Neuronal stem cell (in vitro differentiated cells): ENCODE results near the gene INCENP.
A peak's percentile ranks its signal among the peaks of the same experiment; 100 is the strongest.

ENCODE experiments used
- DNase-seq: peaks from one replicate; pipeline ENCODE4 v3.0.0-alpha.2; 2013; ENCODE audit warnings: low spot score
- H2AFZ ChIP-seq: one replicate; pipeline ENCODE4 v1.6.1; 2013; ENCODE audit warnings: mild to moderate bottlenecking, low read length, inconsistent platforms
- H2AK5ac ChIP-seq: 2 replicates; pipeline ENCODE4 v1.6.1; 2013; ENCODE audit warnings: low read depth, mild to moderate bottlenecking, inconsistent platforms, low read length, moderate library complexity, mixed read lengths
- H2BK120ac ChIP-seq: 2 replicates; pipeline ENCODE4 v1.6.1; 2013; ENCODE audit warnings: low read depth, mild to moderate bottlenecking, inconsistent platforms, low read length, moderate library complexity, mixed read lengths
- H2BK12ac ChIP-seq: one replicate; pipeline ENCODE4 v1.6.1; 2013; ENCODE audit warnings: low read length, inconsistent platforms
- H2BK15ac ChIP-seq: 2 replicates; pipeline ENCODE4 v1.6.1; 2013; ENCODE audit warnings: mild to moderate bottlenecking, low read length, inconsistent platforms, mixed read lengths
- H2BK5ac ChIP-seq: one replicate; pipeline ENCODE4 v1.6.1; 2013; ENCODE audit warnings: inconsistent platforms, mild to moderate bottlenecking, low read length, moderate library complexity
- H3K14ac ChIP-seq: one replicate; pipeline ENCODE4 v1.6.1; 2013; ENCODE audit warnings: low read length, inconsistent platforms
- H3K18ac ChIP-seq: 2 replicates; pipeline ENCODE4 v1.6.1; 2013; ENCODE audit warnings: low read length, inconsistent platforms
- H3K23ac ChIP-seq: 2 replicates; pipeline ENCODE4 v1.6.1; 2013; ENCODE audit warnings: low read depth, mild to moderate bottlenecking, mixed read lengths, low read length, inconsistent platforms; ENCODE audit not compliant: poor library complexity
- H3K27ac ChIP-seq: replicated peaks from 3 replicates; pipeline ENCODE4 v1.5.1; 2013; ENCODE audit warnings: low read length, inconsistent platforms
- H3K27me3 ChIP-seq, 3 experiments: 2 replicates each; pipeline ENCODE4 v1.6.1; 2013; ENCODE audit warnings: low read length in 3 of 3, mild to moderate bottlenecking in 2 of 3, inconsistent platforms in 1 of 3, low read depth in 1 of 3, mixed read lengths in 1 of 3, moderate library complexity in 1 of 3; ENCODE audit not compliant: control insufficient read depth in 3 of 3, insufficient read depth in 3 of 3
- H3K36me3 ChIP-seq, 2 donors: replicated peaks in 1 of 2; 2 replicates each; pipeline ENCODE4 v1.6.1; 2013; ENCODE audit warnings: low read length in 2 of 2; ENCODE audit not compliant: control insufficient read depth in 2 of 2, insufficient read depth in 2 of 2
- H3K4ac ChIP-seq: 2 replicates; pipeline ENCODE4 v1.6.1; 2013; ENCODE audit warnings: inconsistent platforms, mild to moderate bottlenecking, low read length, moderate library complexity
- H3K4me1 ChIP-seq, 2 donors: 1 replicate in 1 of 2; 2 replicates in 1 of 2; pipeline ENCODE4 v1.6.1; 2013; ENCODE audit warnings: low read length in 2 of 2, low read depth in 1 of 2; ENCODE audit not compliant: control insufficient read depth in 2 of 2, insufficient read depth in 1 of 2
- H3K4me2 ChIP-seq: one replicate; pipeline ENCODE4 v1.6.1; 2013; ENCODE audit warnings: mild to moderate bottlenecking, low read length, inconsistent platforms; ENCODE audit not compliant: insufficient read depth, poor library complexity, severe bottlenecking
- H3K4me3 ChIP-seq, 2 donors: 2 replicates each; pipeline ENCODE4 v1.5.1; 2013; ENCODE audit warnings: low read length in 2 of 2, mild to moderate bottlenecking in 2 of 2, inconsistent platforms in 1 of 2, moderate library complexity in 1 of 2
- H3K79me1 ChIP-seq: one replicate; pipeline ENCODE4 v1.6.1; 2013; ENCODE audit warnings: low read depth, mild to moderate bottlenecking, inconsistent platforms, low read length, moderate library complexity
- H3K9ac ChIP-seq: one replicate; pipeline ENCODE4 v1.6.1; 2013; ENCODE audit warnings: mild to moderate bottlenecking, low read depth, low read length, inconsistent platforms; ENCODE audit not compliant: poor library complexity
- H3K9me3 ChIP-seq, 2 donors: replicated peaks in 1 of 2; 2 replicates each; pipeline versions ENCODE3 to v1.6.1; 2013; ENCODE audit warnings: low read length in 2 of 2, mild to moderate bottlenecking in 2 of 2, inconsistent platforms in 1 of 2, low read depth in 1 of 2, mixed read lengths in 1 of 2, moderate library complexity in 1 of 2; ENCODE audit not compliant: control insufficient read depth in 2 of 2, insufficient read depth in 1 of 2
- H4K8ac ChIP-seq: one replicate; pipeline ENCODE4 v1.6.1; 2013; ENCODE audit warnings: low read depth, mild to moderate bottlenecking, inconsistent platforms, low read length, moderate library complexity
- H4K91ac ChIP-seq: one replicate; pipeline ENCODE4 v1.6.1; 2013; ENCODE audit warnings: low read length, low read depth, mild to moderate bottlenecking, inconsistent platforms; ENCODE audit not compliant: poor library complexity
- WGBS, 2 donors: extraction: QIAGEN DNeasy Blood & Tissue Kit; methylation state at CpG; one replicate each; pipeline ENCODE4 v1.1.7; 2013; ENCODE audit warnings: missing lambda C conversion rate in 2 of 2, mixed read lengths in 1 of 2; ENCODE audit not compliant: insufficient read length in 2 of 2, insufficient replicate concordance in 1 of 2; ENCODE audit errors: extremely low coverage in 2 of 2; 5-methylcytosine and 5-hydroxymethylcytosine counted together

The INCENP gene

DNA sequence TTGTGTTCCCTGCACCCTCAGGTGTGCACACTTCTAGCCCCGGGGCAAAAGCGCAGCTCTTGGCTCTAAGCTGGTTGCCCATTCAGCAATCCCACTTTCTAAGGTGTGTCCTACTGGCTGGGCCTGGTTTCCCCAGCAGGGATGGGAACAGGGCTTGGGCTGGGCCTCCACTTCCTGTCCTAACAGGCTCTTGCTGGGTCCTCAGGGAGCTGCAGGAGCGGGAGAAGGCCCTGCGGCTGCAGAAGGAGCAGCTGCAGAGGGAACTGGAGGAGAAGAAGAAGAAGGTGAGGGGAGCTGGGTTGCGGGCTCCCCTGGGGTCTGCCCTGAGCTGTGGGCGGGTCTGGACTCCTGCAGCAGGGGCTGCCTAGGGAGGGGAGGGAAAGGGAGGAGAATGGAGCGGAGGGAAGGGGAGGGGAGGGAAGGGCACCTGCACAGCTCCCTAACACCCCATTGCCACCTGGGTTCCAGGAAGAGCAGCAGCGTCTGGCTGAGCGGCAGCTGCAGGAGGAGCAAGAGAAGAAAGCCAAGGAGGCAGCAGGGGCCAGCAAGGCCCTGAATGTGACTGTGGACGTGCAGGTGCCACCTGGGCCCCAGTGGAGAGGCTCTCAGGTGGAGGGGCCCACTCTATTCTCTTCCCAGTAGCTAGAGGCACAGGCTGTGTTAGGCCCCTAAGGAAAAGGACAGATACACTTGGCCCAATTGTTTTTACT, 24.6 kb downstream of the INCENP start:
- H3K36me3 ChIP-seq = peaks cover 79 to 99% of the 10 kb centered on the region in 2 donors

DNA sequence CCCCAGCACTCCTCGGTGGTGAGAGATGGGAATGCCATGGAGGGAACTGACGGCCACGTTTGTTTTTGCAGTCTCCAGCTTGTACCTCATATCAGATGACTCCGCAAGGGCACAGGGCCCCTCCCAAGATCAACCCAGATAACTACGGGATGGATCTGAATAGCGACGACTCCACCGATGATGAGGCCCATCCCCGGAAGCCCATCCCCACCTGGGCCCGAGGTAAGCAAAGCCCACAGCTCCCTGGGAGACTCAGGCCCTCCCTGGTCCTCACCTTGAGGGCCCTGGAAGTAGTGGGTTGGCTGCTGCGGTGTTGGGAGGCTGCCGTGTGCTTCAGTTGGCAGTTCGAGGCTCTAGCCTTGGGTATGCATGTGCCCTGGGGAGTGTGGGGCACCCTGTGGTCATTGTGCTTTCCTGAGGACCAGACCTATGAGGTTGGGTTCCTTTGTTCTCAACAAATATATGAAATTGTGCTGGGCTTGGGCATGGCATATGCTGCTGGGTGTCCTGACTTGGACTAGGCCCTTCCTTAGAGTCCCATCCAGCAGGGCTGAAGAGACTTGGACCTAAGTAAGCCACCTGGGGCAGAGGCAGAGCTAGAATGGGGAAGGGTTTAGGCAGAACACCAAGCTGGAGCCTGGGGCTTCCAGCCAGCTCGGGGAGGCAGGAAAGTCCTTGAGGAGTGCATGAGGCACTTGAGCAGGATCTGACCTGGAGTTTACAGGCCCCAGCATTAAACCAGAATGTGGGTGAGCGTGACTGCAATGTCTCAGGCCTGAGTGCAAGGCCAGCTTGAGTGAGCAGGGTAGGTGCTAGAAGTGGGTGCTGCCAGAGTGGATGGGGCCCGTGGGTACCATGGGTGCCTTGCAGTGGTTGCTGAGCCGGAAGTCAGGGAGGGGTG, 26.4 kb downstream of the INCENP start:
- Histone ChIP-seq H3K4me2 (no peak overlapping the region), H2BK15ac (no peak overlapping the region), H3K27ac (no peak overlapping the region), H4K8ac (no peak overlapping the region), H3K4me3 (no peak overlapping the region), H3K14ac (no peak overlapping the region), H2BK5ac (no peak overlapping the region), H2BK120ac (no peak overlapping the region), H3K18ac (no peak overlapping the region), H3K4me1 (no peaks in the 10 kb centered on the region), H3K27me3 (no peaks in the 10 kb centered on the region), H2AFZ (no peak overlapping the region), H3K9ac (no peak overlapping the region), H3K79me1 (peaks cover 6% of the 10 kb centered on the region), H3K23ac (no peak overlapping the region), H3K4ac (no peak overlapping the region), H2AK5ac (no peak overlapping the region), H2BK12ac (no peak overlapping the region), H3K36me3 (peaks cover 68 to 91% of the 10 kb centered on the region in 2 donors), H4K91ac (no peak overlapping the region), H3K9me3 (no peaks in the 10 kb centered on the region)
- no peak for DNase-seq
- WGBS, 2 donors = no CpG with 5 or more reads among the region's 17 CpGs

More for the DNA sequence above, 24.6 kb downstream of the INCENP start:
- no peak overlapping the region for H3K9ac ChIP-seq
- H3K18ac ChIP-seq = no peak overlapping the region
- no peaks in the 10 kb centered on the region for H3K27me3 ChIP-seq
- H2BK120ac ChIP-seq = no peak overlapping the region
- H3K14ac ChIP-seq = no peak overlapping the region
- H4K91ac ChIP-seq = no peak overlapping the region
- H3K4me1 ChIP-seq = no peaks in the 10 kb centered on the region
- no CpG with 5 or more reads among the region's 10 CpGs for WGBS, 2 donors
- no peak overlapping the region for H2BK15ac ChIP-seq
- peaks cover 6% of the 10 kb centered on the region for H3K79me1 ChIP-seq
- H3K4me3 ChIP-seq = peak overlapping the region in 1 of 2 donors; percentile 24
- no peak overlapping the region for H3K4ac ChIP-seq
- no peak overlapping the region for H2AFZ ChIP-seq
- no peaks in the 10 kb centered on the region for H3K9me3 ChIP-seq
- H2AK5ac ChIP-seq = no peak overlapping the region
- DNase-seq = no peak
- H3K4me2 ChIP-seq = no peak overlapping the region
- H2BK5ac ChIP-seq = no peak overlapping the region
- H3K23ac ChIP-seq = no peak overlapping the region
- no peak overlapping the region for H2BK12ac ChIP-seq
- H3K27ac ChIP-seq = no peak overlapping the region
- no peak overlapping the region for H4K8ac ChIP-seq

DNA sequence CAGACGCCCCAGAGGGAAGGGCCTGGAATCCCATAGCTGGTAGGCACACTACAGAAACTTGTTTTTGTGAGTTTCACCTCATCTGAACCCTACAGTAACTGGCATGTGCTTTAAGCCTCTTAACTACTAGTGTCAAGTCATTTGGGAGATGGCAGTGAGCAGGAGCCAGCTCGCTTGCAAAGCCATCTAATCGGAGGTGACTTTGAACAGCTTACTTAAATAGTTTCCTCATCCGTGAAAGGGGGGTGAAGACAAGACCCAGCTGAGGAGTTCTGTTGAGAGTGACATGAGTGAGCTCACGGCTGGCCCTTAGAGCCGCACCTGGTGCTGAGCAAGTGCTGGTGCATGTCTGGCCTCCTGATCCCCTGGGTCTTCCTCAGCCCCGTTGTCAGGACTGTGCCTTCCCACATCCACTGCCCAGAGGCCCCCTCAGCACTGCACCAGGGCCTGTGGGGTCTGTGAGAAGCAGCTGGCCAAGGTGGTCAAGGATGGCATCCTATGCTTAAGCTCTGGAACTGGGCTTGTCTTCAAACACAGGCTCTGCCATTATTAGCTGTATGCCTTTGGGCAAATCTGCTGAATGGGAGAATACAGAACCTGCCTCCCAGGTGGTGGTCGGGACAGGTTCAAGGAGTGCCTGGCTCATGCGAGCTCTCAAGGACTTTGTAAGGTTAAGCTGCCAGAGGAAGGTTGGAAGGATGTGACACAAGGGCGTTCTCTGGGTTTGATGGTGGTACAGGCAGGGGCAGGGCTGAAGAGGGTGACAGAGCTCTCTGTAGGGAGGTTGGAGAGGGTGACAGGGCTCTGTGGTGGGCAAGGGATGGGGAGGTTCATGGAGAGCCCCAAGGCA, 27.3 kb downstream of the INCENP start:
- Histone ChIP-seq H2AFZ (no peak overlapping the region), H3K4ac (no peak overlapping the region), H3K79me1 (peaks cover 6% of the 10 kb centered on the region), H3K23ac (no peak overlapping the region), H3K4me1 (no peaks in the 10 kb centered on the region), H4K8ac (no peak overlapping the region), H2BK15ac (no peak overlapping the region), H3K36me3 (peaks cover 59 to 82% of the 10 kb centered on the region in 2 donors), H3K27me3 (no peaks in the 10 kb centered on the region), H3K18ac (no peak overlapping the region), H3K14ac (no peak overlapping the region), H3K4me2 (no peak overlapping the region), H3K4me3 (no peak overlapping the region), H2AK5ac (no peak overlapping the region), H4K91ac (no peak overlapping the region), H3K27ac (no peak overlapping the region), H2BK5ac (no peak overlapping the region), H2BK12ac (no peak overlapping the region), H2BK120ac (no peak overlapping the region), H3K9ac (no peak overlapping the region), H3K9me3 (no peaks in the 10 kb centered on the region)
- WGBS, 2 donors = no CpG with 5 or more reads among the region's 10 CpGs
- DNase-seq = no peak
